HepG2 (cell line): ENCODE data around the gene SPATA13.

Experiments
- HMG20B ChIP-seq: conservative IDR thresholded peaks from 2 replicates; pipeline ENCODE4 v1.6.1; 2016; ENCODE audit warnings: missing genetic modification reagents, missing compliant biosample characterization
- JUNB ChIP-seq: sonication (generic); formaldehyde crosslinking; IDR thresholded peaks from 2 replicates; pipeline ENCODE4 v1.8.0; 2022; ENCODE audit warnings: missing genetic modification reagents, mild to moderate bottlenecking, borderline replicate concordance
- MAZ ChIP-seq, 2 experiments: sonication (generic) in 1 of 2; formaldehyde crosslinking in 1 of 2; IDR thresholded peaks; 2 replicates each; pipeline versions ENCODE4 v1.5.0 to v1.6.1; 2012 to 2020; ENCODE audit warnings: low read depth in 2 of 2, mild to moderate bottlenecking in 2 of 2, borderline replicate concordance in 1 of 2, improper control_type of control experiment in 1 of 2, low read length in 1 of 2, missing genetic modification reagents in 1 of 2, moderate library complexity in 1 of 2
- PHF8 ChIP-seq: sonication (generic); formaldehyde crosslinking; IDR thresholded peaks from 2 replicates; pipeline ENCODE4 v1.5.0; 2020; ENCODE audit warnings: missing genetic modification reagents
- SP1 ChIP-seq, 2 experiments: fragments of 450-650 bp in 1 of 2; sonication (generic) in 1 of 2; formaldehyde crosslinking in 1 of 2; IDR thresholded peaks; 2 replicates each; pipeline versions ENCODE4 v1.4.0 to v1.6.1; 2016 to 2020; ENCODE audit warnings: missing genetic modification reagents in 1 of 2
- TCF7 ChIP-seq: sonication (generic); IDR thresholded peaks from 2 replicates; pipeline ENCODE4 v1.6.1; 2016; ENCODE audit warnings: antibody characterized with exemption, low read depth
- TEAD3 ChIP-seq: optimal IDR thresholded peaks from 2 replicates; pipeline ENCODE3; 2016; ENCODE audit warnings: borderline replicate concordance
- TOE1 ChIP-seq: sonication (generic); formaldehyde crosslinking; IDR thresholded peaks from 2 replicates; pipeline ENCODE4 v1.4.0; 2020; ENCODE audit warnings: mild to moderate bottlenecking, missing genetic modification reagents
- ZNF20 ChIP-seq: sonication (generic); formaldehyde crosslinking; IDR thresholded peaks from 2 replicates; pipeline ENCODE4 v1.4.0; 2020; ENCODE audit warnings: mild to moderate bottlenecking, moderate library complexity, missing genetic modification reagents
- ZNF563 ChIP-seq: sonication (generic); formaldehyde crosslinking; IDR thresholded peaks from 2 replicates; pipeline ENCODE4 v1.8.0; 2022; ENCODE audit warnings: mild to moderate bottlenecking, moderate library complexity, missing genetic modification reagents
- TF ChIP-seq, protein P1 (sequence below): sonication (generic); formaldehyde crosslinking; IDR thresholded peaks from 2 replicates; pipeline ENCODE4 v1.8.0; 2022; ENCODE audit warnings: mild to moderate bottlenecking, missing genetic modification reagents, moderate library complexity
- TF ChIP-seq, protein P2 (sequence below): sonication (generic); formaldehyde crosslinking; IDR thresholded peaks from 2 replicates; pipeline ENCODE4 v1.5.0; 2020; ENCODE audit warnings: mild to moderate bottlenecking, missing genetic modification reagents, moderate library complexity
- TF ChIP-seq, protein P3 (sequence below): sonication (generic); formaldehyde crosslinking; IDR thresholded peaks from 2 replicates; pipeline ENCODE4 v1.4.0; 2020; ENCODE audit warnings: low read depth, mild to moderate bottlenecking, missing genetic modification reagents
- TF ChIP-seq, protein P4 (sequence below): sonication (generic); formaldehyde crosslinking; IDR thresholded peaks from 2 replicates; pipeline ENCODE4 v1.5.1; 2020; ENCODE audit warnings: mild to moderate bottlenecking, missing genetic modification reagents, moderate library complexity

DNA sequence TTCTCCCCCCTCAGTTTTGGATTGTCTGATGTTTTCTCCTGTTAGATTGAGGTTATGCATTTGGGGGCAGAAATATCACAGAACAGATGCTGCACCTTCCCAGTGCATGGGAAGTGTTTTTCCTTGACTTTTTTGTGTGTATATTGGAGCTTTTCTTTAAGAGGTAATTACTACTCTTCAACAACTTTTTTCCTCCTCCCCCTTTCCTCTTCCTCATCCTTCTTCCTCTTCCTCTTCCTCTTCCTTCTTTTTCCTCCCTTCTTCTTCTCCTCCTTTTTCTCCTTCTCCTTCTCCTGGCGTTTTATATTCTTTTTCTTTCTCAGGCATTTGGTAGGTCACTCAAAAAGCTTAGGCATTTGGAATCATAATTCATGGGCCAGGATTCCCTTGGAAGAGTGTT, 18.1 kb upstream of the SPATA13 start:
- TF ChIP-seq, protein P1, sequence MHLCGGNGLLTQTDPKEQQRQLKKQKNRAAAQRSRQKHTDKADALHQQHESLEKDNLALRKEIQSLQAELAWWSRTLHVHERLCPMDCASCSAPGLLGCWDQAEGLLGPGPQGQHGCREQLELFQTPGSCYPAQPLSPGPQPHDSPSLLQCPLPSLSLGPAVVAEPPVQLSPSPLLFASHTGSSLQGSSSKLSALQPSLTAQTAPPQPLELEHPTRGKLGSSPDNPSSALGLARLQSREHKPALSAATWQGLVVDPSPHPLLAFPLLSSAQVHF (CRISPR knock-in tag), result no peak
- no peak for TF ChIP-seq TOE1
- no peak for TF ChIP-seq ZNF563
- TF ChIP-seq TCF7, result no peak
- TF ChIP-seq PHF8, result no peak
- TF ChIP-seq, protein P2, sequence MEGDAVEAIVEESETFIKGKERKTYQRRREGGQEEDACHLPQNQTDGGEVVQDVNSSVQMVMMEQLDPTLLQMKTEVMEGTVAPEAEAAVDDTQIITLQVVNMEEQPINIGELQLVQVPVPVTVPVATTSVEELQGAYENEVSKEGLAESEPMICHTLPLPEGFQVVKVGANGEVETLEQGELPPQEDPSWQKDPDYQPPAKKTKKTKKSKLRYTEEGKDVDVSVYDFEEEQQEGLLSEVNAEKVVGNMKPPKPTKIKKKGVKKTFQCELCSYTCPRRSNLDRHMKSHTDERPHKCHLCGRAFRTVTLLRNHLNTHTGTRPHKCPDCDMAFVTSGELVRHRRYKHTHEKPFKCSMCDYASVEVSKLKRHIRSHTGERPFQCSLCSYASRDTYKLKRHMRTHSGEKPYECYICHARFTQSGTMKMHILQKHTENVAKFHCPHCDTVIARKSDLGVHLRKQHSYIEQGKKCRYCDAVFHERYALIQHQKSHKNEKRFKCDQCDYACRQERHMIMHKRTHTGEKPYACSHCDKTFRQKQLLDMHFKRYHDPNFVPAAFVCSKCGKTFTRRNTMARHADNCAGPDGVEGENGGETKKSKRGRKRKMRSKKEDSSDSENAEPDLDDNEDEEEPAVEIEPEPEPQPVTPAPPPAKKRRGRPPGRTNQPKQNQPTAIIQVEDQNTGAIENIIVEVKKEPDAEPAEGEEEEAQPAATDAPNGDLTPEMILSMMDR (CRISPR knock-in tag), result no peak
- TF ChIP-seq MAZ (IDR thresholded peaks at IDR 0.05; ENCODE audit: borderline replicate concordance, low read depth, low read length), result no peak
- TF ChIP-seq MAZ (CRISPR knock-in tag; IDR thresholded peaks at IDR 0.05; ENCODE audit: low read depth), result no peak
- TF ChIP-seq, protein P3, sequence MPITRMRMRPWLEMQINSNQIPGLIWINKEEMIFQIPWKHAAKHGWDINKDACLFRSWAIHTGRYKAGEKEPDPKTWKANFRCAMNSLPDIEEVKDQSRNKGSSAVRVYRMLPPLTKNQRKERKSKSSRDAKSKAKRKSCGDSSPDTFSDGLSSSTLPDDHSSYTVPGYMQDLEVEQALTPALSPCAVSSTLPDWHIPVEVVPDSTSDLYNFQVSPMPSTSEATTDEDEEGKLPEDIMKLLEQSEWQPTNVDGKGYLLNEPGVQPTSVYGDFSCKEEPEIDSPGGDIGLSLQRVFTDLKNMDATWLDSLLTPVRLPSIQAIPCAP (CRISPR knock-in tag), result no peak
- TF ChIP-seq SP1 (IDR thresholded peaks at IDR 0.05), result no peak
- TF ChIP-seq SP1 (CRISPR knock-in tag; IDR thresholded peaks at IDR 0.05), result no peak
- no peak for TF ChIP-seq JUNB (CRISPR knock-in tag)
- TF ChIP-seq HMG20B (CRISPR knock-in tag), result no peak
- no peak for TF ChIP-seq TEAD3 (CRISPR knock-in tag)
- TF ChIP-seq ZNF20, result no peak
- TF ChIP-seq, protein P4, sequence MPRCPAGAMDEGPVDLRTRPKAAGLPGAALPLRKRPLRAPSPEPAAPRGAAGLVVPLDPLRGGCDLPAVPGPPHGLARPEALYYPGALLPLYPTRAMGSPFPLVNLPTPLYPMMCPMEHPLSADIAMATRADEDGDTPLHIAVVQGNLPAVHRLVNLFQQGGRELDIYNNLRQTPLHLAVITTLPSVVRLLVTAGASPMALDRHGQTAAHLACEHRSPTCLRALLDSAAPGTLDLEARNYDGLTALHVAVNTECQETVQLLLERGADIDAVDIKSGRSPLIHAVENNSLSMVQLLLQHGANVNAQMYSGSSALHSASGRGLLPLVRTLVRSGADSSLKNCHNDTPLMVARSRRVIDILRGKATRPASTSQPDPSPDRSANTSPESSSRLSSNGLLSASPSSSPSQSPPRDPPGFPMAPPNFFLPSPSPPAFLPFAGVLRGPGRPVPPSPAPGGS, result no peak
